Muscle of leg (tissue), 11 donors: ENCODE measurements around the gene RBMS1. TPM values are rescaled to one million over a fixed set of nuclear protein-coding genes. Genes with fewer than 3 reads are reported as not detected.
"Not testable (repeated sequence)": the region's sequence is repeated elsewhere in the genome, so short reads cannot be mapped to it uniquely, and the experiment has no call there.

Experiments
- DNase-seq: peaks from one replicate; pipeline ENCODE4 v3.0.0; 2013
- H3K27ac ChIP-seq: one replicate; pipeline ENCODE4 v1.5.1; 2013; ENCODE audit warnings: mild to moderate bottlenecking, low read length, control low read depth
- H3K27me3 ChIP-seq: one replicate; pipeline ENCODE4 v1.6.1; 2013; ENCODE audit warnings: low read length; ENCODE audit not compliant: control insufficient read depth, insufficient read depth
- H3K36me3 ChIP-seq: one replicate; pipeline ENCODE4 v1.6.1; 2013; ENCODE audit warnings: low read length; ENCODE audit not compliant: control insufficient read depth, insufficient read depth
- H3K4me1 ChIP-seq: one replicate; pipeline ENCODE4 v1.6.1; 2013; ENCODE audit warnings: low read length; ENCODE audit not compliant: control insufficient read depth, insufficient read depth
- H3K4me3 ChIP-seq: one replicate; pipeline ENCODE4 v1.5.1; 2013; ENCODE audit warnings: low read length, control low read depth
- H3K9me3 ChIP-seq: replicated peaks from 2 replicates; pipeline ENCODE4 v1.6.1; 2013; ENCODE audit warnings: low read depth, low read length; ENCODE audit not compliant: control insufficient read depth
- WGBS: methylation state at CpG from one replicate; pipeline ENCODE4 v1.1.5; 2013; ENCODE audit warnings: missing lambda C conversion rate; ENCODE audit not compliant: insufficient coverage; 5-methylcytosine and 5-hydroxymethylcytosine counted together
- polyA plus RNA-seq, 8 donors: library from polyadenylated mRNA; unstranded; fragments of 120-200 nt; gene quantifications; one replicate each; pipeline versions ENCODE4 v1.2.1 to v1.2.3, GENCODE V29; 2013; ENCODE audit warnings: inconsistent platforms in 1 of 8, low replicate concordance in 1 of 8; ENCODE audit not compliant: insufficient read length in 8 of 8, insufficient read depth in 1 of 8
- total RNA-seq: library from RNA; stranded (reverse); fragments of 120-200 nt; gene quantifications from one replicate; pipeline ENCODE4 v1.2.4, GENCODE V29; 2013

The RBMS1 gene
- total and polyA plus RNA-seq, 9 donors, result 41.4 to 71.7 (median 56.6) TPM

DNA sequence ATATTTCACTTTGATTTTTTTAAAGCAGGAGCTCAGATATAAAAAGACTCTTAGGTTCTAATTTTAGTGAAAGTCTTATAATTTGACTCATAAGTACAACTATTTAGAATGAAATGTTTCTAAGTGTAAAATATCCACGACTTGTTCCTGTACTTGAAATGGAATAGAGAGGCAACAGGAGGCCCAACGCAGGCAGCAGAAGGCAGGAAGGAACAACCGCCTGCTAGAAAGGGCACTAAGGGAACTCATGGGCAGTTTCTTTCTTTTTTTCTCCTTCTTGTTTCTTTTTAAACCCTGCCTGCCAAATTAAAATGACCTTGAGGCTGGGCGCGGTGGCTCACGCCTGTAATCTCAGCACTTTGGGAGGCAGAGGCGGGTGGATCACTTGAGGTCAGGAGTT lies 51.0 kb downstream of the RBMS1 start:
- DNase-seq, result no peak
- H3K27ac ChIP-seq, result no peak overlapping the region
- 100% methylated on average over 4 of the region's 7 CpGs for WGBS

GRCh38 chr2:160440888-160441287 lies 52.7 kb downstream of the RBMS1 start:
- H3K9me3 ChIP-seq, result peaks cover 6% of the 10 kb centered on the region

More for the DNA sequence above, 51.0 kb downstream of the RBMS1 start:
- no peaks in the 10 kb centered on the region for H3K27me3 ChIP-seq
- H3K4me1 ChIP-seq, result no peaks in the 10 kb centered on the region
- no peak overlapping the region for H3K4me3 ChIP-seq
- H3K36me3 ChIP-seq, result peaks cover 5% of the 10 kb centered on the region
- H3K9me3 ChIP-seq, result peaks cover 6% of the 10 kb centered on the region

DNA sequence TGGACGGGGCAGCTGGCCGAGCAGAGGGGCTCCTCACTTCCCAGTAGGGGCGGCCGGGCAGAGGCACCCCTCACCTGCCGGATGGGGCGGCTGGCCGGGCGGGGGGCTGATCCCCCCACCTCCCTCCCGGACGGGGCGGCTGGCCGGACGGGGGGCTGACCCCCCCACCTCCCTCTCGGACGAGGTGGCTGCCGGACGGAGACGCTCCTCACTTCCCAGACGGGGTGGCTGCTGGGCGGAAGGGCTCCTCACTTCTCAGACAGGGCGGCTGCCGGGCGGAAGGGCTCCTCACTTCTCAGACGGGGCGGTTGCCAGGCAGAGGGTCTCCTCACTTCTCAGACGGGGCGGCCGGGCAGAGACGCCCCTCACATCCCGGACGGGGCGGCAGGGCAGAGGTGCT lies 54.6 kb downstream of the RBMS1 start:
- 91% methylated on average over 9 of the region's 32 CpGs for WGBS
- not testable (repeated sequence) for DNase-seq

More at GRCh38 chr2:160440888-160441287, 52.7 kb downstream of the RBMS1 start:
- no peaks in the 10 kb centered on the region for H3K4me1 ChIP-seq
- no CpG with 5 or more reads among the region's 2 CpGs for WGBS
- no peaks in the 10 kb centered on the region for H3K27me3 ChIP-seq
- H3K27ac ChIP-seq, result no peak overlapping the region
- H3K36me3 ChIP-seq, result no peaks in the 10 kb centered on the region
- H3K4me3 ChIP-seq, result no peak overlapping the region
- peak; percentile 42 for DNase-seq

GRCh38 chr2:160437273-160437672 lies 56.3 kb downstream of the RBMS1 start:
- H3K36me3 ChIP-seq, result no peaks in the 10 kb centered on the region
- 80% methylated on average over 1 of the region's 4 CpGs for WGBS

More for the DNA sequence above, 54.6 kb downstream of the RBMS1 start:
- not testable (repeated sequence) for H3K27me3 ChIP-seq, H3K27ac ChIP-seq, H3K36me3 ChIP-seq, H3K4me3 ChIP-seq, H3K9me3 ChIP-seq, H3K4me1 ChIP-seq

GRCh38 chr2:160434254-160434948 lies 59.2 kb downstream of the RBMS1 start:
- no CpG with 5 or more reads among the region's 3 CpGs for WGBS
- no peaks in the 10 kb centered on the region for H3K4me1 ChIP-seq
- no peak overlapping the region for H3K4me3 ChIP-seq
- H3K27ac ChIP-seq, result no peak overlapping the region
- no peak for DNase-seq
- H3K36me3 ChIP-seq, result peaks cover 4% of the 10 kb centered on the region
- H3K9me3 ChIP-seq, result peaks cover 6% of the 10 kb centered on the region
- no peaks in the 10 kb centered on the region for H3K27me3 ChIP-seq

More at GRCh38 chr2:160437273-160437672, 56.3 kb downstream of the RBMS1 start:
- no peaks in the 10 kb centered on the region for H3K27me3 ChIP-seq
- no peak for DNase-seq
- H3K4me1 ChIP-seq, result no peaks in the 10 kb centered on the region
- no peak overlapping the region for H3K27ac ChIP-seq
- H3K9me3 ChIP-seq, result peaks cover 2% of the 10 kb centered on the region
- H3K4me3 ChIP-seq, result no peak overlapping the region

- WGBS, result no CpG with 5 or more reads among the region's 4 CpGs
- H3K4me1 ChIP-seq, result no peaks in the 10 kb centered on the region
Observed at GRCh38 chr2:160433466-160434140, 60.0 kb downstream of the RBMS1 start.

GRCh38 chr2:160432633-160433032 lies 61.0 kb downstream of the RBMS1 start:
- Histone ChIP-seq H3K27me3 (no peaks in the 10 kb centered on the region), H3K4me1 (no peaks in the 10 kb centered on the region), H3K36me3 (peaks cover 4% of the 10 kb centered on the region), H3K27ac (no peak overlapping the region), H3K9me3 (peaks cover 6% of the 10 kb centered on the region), H3K4me3 (no peak overlapping the region)
- no peak for DNase-seq
- WGBS, result 100% methylated on average over 1 of the region's 4 CpGs

More at GRCh38 chr2:160433466-160434140, 60.0 kb downstream of the RBMS1 start:
- Histone ChIP-seq H3K27me3 (no peaks in the 10 kb centered on the region), H3K36me3 (peaks cover 4% of the 10 kb centered on the region), H3K9me3 (peaks cover 6% of the 10 kb centered on the region), H3K4me3 (no peak overlapping the region), H3K27ac (no peak overlapping the region)
- no peak for DNase-seq

DNA sequence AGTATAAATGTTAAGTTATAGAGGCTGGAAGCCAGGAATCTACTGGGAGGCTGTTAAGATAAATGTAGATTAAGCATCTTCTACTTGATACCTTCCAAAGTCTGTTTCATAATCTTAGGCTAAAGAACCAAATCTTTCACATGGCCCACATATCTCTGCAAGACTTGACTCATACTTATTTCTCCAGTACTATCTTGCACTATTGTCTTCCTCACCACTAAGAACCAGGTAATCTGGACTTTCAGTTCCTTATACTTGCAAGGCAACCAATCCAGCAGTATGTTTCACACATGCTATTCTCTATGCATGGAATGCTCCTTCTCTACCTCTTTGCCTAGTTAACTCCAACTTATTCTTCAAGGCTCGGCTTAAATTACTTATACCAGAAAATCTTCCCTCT lies 62.2 kb downstream of the RBMS1 start:
- Histone ChIP-seq H3K27ac (no peak overlapping the region), H3K4me3 (no peak overlapping the region), H3K9me3 (peaks cover 6% of the 10 kb centered on the region), H3K27me3 (no peaks in the 10 kb centered on the region), H3K36me3 (peaks cover 4% of the 10 kb centered on the region), H3K4me1 (no peaks in the 10 kb centered on the region)
- no CpG with 5 or more reads among the region's 1 CpG for WGBS
- DNase-seq, result no peak

GRCh38 chr2:160430001-160430344 lies 63.6 kb downstream of the RBMS1 start:
- no peak for DNase-seq
- Histone ChIP-seq H3K36me3 (peaks cover 4% of the 10 kb centered on the region), H3K4me3 (no peak overlapping the region), H3K27ac (no peak overlapping the region), H3K4me1 (peaks cover 3% of the 10 kb centered on the region), H3K9me3 (peaks cover 6% of the 10 kb centered on the region), H3K27me3 (no peaks in the 10 kb centered on the region)

- peak overlapping the region; percentile 81 for H3K27ac ChIP-seq
- no peaks in the 10 kb centered on the region for H3K27me3 ChIP-seq
- peak; percentile 88 for DNase-seq
- H3K4me1 ChIP-seq, result peaks cover 3% of the 10 kb centered on the region
- peaks cover 6% of the 10 kb centered on the region for H3K9me3 ChIP-seq
- no CpG with 5 or more reads among the region's 1 CpG for WGBS
- H3K36me3 ChIP-seq, result peaks cover 4% of the 10 kb centered on the region
- H3K4me3 ChIP-seq, result no peak overlapping the region
Observed at GRCh38 chr2:160429248-160430000, 64.2 kb downstream of the RBMS1 start.
